HPDE6-E6E7 (cell line): ENCODE data around the gene PFN3.
"Not testable (repeated sequence)": the region's sequence is repeated elsewhere in the genome, so short reads cannot be mapped to it uniquely, and the experiment has no call there.

Experiments used
- DNase-seq: peaks from one replicate; pipeline ENCODE4 v3.0.0; 2011; ENCODE audit warnings: missing footprints; ENCODE audit errors: extremely low spot score

PFN3 gene

GRCh38 chr5:177360740-177361139, 39.7 kb downstream of the PFN3 start:
- not testable (repeated sequence) for DNase-seq

GRCh38 chr5:177359860-177360259, 40.6 kb downstream of the PFN3 start:
- no peak for DNase-seq

- DNase-seq, result no peak
Measured at GRCh38 chr5:177359451-177359851, 41.0 kb downstream of the PFN3 start.

GRCh38 chr5:177358370-177358819, 42.1 kb downstream of the PFN3 start:
- no peak for DNase-seq

- DNase-seq, result no peak
Measured at GRCh38 chr5:177357459-177358351, 42.8 kb downstream of the PFN3 start, which contains the start of gene RGS14. RGS14 (plus strand) TSS chr5:177357924; CDS start chr5:177358025, 101 bp downstream.

- DNase-seq, result no peak
Measured at GRCh38 chr5:177357146-177357458, 43.4 kb downstream of the PFN3 start.

- DNase-seq, result no peak
Measured at GRCh38 chr5:177356746-177357145, 43.7 kb downstream of the PFN3 start.

- no peak for DNase-seq
Measured at GRCh38 chr5:177355868-177356168, 44.6 kb downstream of the PFN3 start.

- DNase-seq, result no peak
Measured at GRCh38 chr5:177355162-177355867, 45.1 kb downstream of the PFN3 start.

GRCh38 chr5:177354711-177355110, 45.8 kb downstream of the PFN3 start:
- DNase-seq, result no peak

- DNase-seq, result no peak
Measured at GRCh38 chr5:177354256-177354655, 46.2 kb downstream of the PFN3 start.

GRCh38 chr5:177353093-177353492, 47.4 kb downstream of the PFN3 start:
- DNase-seq, result no peak

GRCh38 chr5:177351392-177352329, 48.8 kb downstream of the PFN3 start, which contains the start of gene LMAN2:
LMAN2 (minus strand) TSS chr5:177351668; CDS start chr5:177351647, 21 bp downstream.
- DNase-seq, result peak; percentile 98

GRCh38 chr5:177350776-177351391, 49.6 kb downstream of the PFN3 start:
- no peak for DNase-seq
